Gastrocnemius medialis (tissue), 4 donors: ENCODE measurements around the gene OVOL3. TPM values are rescaled to one million over a fixed set of nuclear protein-coding genes. Genes with fewer than 3 reads are reported as not detected.
A peak's percentile ranks its signal among the peaks of the same experiment; 100 is the strongest.

ENCODE experiments used
- ATAC-seq, 2 donors: fragments of 150-250 bp; one replicate each; pipeline ENCODE4 v1.9.1; 2016
- DNase-seq, 2 donors: peaks; one replicate each; pipeline ENCODE4 v3.0.0-alpha.2; 2019
- H3K27ac ChIP-seq, 4 donors: fragments of 200-600 bp; sonication (generic); 1 replicate in 1 of 4; 2 replicates in 3 of 4; pipeline ENCODE4 v1.5.1; 2016 to 2018; ENCODE audit warnings: mild to moderate bottlenecking in 2 of 4, moderate library complexity in 1 of 4
- H3K27me3 ChIP-seq, 3 donors: fragments of 200-600 bp; sonication (generic) in 2 of 3; 1 replicate in 1 of 3; 2 replicates in 2 of 3; pipeline versions ENCODE4 v1.5.1 to v1.6.0; 2016 to 2019; ENCODE audit warnings: mild to moderate bottlenecking in 1 of 3, moderate library complexity in 1 of 3
- H3K36me3 ChIP-seq, 2 donors: fragments of 200-600 bp; sonication (generic) in 1 of 2; one replicate each; pipeline ENCODE4 v1.5.1; 2017 to 2018
- H3K4me1 ChIP-seq, 2 donors: fragments of 200-600 bp; sonication (generic) in 1 of 2; one replicate each; pipeline ENCODE4 v1.5.1; 2016 to 2017; ENCODE audit warnings: mild to moderate bottlenecking in 2 of 2
- H3K4me3 ChIP-seq, 4 donors: fragments of 200-600 bp; sonication (generic) in 3 of 4; 1 replicate in 1 of 4; 2 replicates in 3 of 4; pipeline ENCODE4 v1.5.1; 2016 to 2019; ENCODE audit warnings: mild to moderate bottlenecking in 2 of 4
- H3K9me3 ChIP-seq, 3 donors: fragments of 200-600 bp; sonication (generic) in 2 of 3; 1 replicate in 1 of 3; 2 replicates in 2 of 3; pipeline ENCODE4 v1.5.1; 2016 to 2019
- POLR2A ChIP-seq, 2 donors: fragments of 450-650 bp; IDR thresholded peaks; one replicate each; pipeline ENCODE4 v1.6.1; 2017; ENCODE audit warnings: antibody characterized with exemption in 2 of 2, mild to moderate bottlenecking in 2 of 2, moderate library complexity in 2 of 2
- in situ Hi-C, 4 donors: fragments of 200-750 bp; cut with MboI; loops; one replicate each; pipeline versions ENCODE4 v1.15.0 to v1.8.0; 2017; ENCODE audit warnings: low sequenced_read_pairs in 4 of 4
- intact Hi-C: fragments of 100-400 bp; cut with DNase I; formaldehyde crosslinking; loops from one replicate; pipeline ENCODE4 v1.15.1; 2023; ENCODE audit warnings: low total_unique reads
- total RNA-seq, 4 donors: library from RNA; depleted of rRNA; stranded (reverse); fragments of >200 nt; gene quantifications; one replicate each; pipeline versions ENCODE4 v1.1.0 to v1.2.3, GENCODE V29; 2016
- TF ChIP-seq, protein P1 (sequence below), 5 experiments: fragments of 450-650 bp in 3 of 5; fragments of 200-600 bp in 2 of 5; sonication (generic) in 2 of 5; IDR thresholded peaks in 4 of 5; conservative IDR thresholded peaks in 1 of 5; 1 replicate in 4 of 5; 2 replicates in 1 of 5; pipeline ENCODE4 v1.5.1; 2016 to 2019; ENCODE audit warnings: antibody characterized with exemption in 5 of 5, mild to moderate bottlenecking in 3 of 5, moderate library complexity in 3 of 5

The OVOL3 gene
- total RNA-seq, 4 donors from 2014 or later = not detected

DNA sequence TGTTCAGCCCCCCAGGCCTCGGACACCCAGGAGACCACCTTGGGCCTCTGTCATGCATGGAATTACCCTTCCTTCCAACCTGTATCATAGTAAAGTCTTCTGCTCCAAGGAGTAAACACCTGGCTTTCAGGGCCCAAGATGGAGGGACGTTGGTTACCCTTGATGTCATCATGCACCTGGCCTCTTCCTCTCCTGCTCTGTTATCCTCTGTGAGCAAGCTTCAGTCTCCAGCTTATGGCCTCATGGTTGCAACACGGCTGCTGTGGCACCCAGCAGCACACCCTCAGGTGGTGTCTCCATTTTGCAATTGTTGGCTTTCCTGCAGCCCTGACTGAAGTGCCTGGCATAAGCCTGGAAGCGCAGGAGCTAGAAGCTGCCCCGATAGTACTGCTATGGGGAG lies 4.0 kb upstream of the OVOL3 start:
- Histone ChIP-seq H3K4me1 (peaks cover 2 to 19% of the 10 kb centered on the region in 2 donors), H3K4me3 (no peak overlapping the region), H3K27me3 (no peaks in the 10 kb centered on the region), H3K27ac (no peak overlapping the region), H3K9me3 (no peaks in the 10 kb centered on the region), H3K36me3 (peaks cover 0 to 16% of the 10 kb centered on the region in 2 donors)
- no peak for TF ChIP-seq POLR2A (IDR thresholded peaks at IDR 0.05)
- TF ChIP-seq, protein P1, sequence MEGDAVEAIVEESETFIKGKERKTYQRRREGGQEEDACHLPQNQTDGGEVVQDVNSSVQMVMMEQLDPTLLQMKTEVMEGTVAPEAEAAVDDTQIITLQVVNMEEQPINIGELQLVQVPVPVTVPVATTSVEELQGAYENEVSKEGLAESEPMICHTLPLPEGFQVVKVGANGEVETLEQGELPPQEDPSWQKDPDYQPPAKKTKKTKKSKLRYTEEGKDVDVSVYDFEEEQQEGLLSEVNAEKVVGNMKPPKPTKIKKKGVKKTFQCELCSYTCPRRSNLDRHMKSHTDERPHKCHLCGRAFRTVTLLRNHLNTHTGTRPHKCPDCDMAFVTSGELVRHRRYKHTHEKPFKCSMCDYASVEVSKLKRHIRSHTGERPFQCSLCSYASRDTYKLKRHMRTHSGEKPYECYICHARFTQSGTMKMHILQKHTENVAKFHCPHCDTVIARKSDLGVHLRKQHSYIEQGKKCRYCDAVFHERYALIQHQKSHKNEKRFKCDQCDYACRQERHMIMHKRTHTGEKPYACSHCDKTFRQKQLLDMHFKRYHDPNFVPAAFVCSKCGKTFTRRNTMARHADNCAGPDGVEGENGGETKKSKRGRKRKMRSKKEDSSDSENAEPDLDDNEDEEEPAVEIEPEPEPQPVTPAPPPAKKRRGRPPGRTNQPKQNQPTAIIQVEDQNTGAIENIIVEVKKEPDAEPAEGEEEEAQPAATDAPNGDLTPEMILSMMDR (IDR thresholded peaks at IDR 0.05 in 4 of 5, conservative IDR thresholded peaks at IDR 0.05 in 1 of 5) = no peak
- in situ Hi-C loops (no loop called here), intact Hi-C loops (no loop called here)
- DNase-seq (no peak), ATAC-seq (no peak)

DNA sequence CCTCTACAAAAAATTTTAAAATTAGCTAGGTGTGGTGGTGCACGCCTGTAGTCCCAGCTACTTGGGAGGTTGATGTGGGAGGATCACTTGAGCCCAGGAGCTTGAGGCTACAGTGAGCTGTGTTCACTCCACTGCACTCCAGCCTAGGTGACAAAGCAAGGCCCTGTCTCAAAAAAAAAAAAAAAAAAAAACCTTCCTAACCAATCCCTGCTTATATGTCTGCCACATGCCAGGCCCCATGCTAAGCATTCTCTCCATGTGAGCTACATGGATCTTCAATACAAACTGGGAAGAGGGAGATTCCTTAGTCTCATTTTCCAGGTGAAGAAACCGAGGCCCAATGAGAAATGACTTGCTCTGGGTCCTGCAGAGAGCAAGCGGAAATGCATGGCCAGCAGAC lies 2.3 kb upstream of the OVOL3 start:
- peaks cover 3 to 17% of the 10 kb centered on the region in 2 donors for H3K4me1 ChIP-seq
- H3K27me3 ChIP-seq = no peaks in the 10 kb centered on the region
- H3K9me3 ChIP-seq = no peaks in the 10 kb centered on the region
- in situ Hi-C loops = no loop called here
- peaks cover 0 to 30% of the 10 kb centered on the region in 2 donors for H3K36me3 ChIP-seq
- intact Hi-C loops = no loop called here
- no peak overlapping the region for H3K27ac ChIP-seq
- no peak for DNase-seq
- no peak overlapping the region for H3K4me3 ChIP-seq
- ATAC-seq = no peak
- TF ChIP-seq POLR2A (IDR thresholded peaks at IDR 0.05) = no peak
- TF ChIP-seq, protein P1 (IDR thresholded peaks at IDR 0.05 in 4 of 5, conservative IDR thresholded peaks at IDR 0.05 in 1 of 5) = no peak

DNA sequence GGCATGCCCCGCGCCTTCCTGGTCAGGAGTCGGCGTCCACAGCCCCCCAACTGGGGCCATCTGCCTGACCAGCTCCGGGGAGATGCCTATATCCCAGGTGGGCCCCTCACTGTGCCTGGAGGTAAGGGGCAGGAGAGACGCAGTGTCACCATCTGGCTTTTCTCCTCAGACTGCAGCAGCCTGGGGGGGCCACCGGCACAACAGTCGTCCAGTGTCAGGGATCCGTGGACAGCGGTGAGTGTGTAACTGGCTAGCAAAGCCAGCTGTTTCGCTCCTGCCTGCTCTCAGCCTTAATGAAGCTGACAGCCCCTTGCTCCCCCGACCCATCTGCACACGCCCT lies 227 bp downstream of the OVOL3 start:
- in situ Hi-C loops (no loop called here), intact Hi-C loops (loop anchor here (10.0 kb wide), 1 partner anchor 366 kb away; the partner anchor contains the start of genes IGFLR1, LIN37, PSENEN and U2AF1L4)
- peaks cover 0 to 30% of the 10 kb centered on the region in 2 donors for H3K36me3 ChIP-seq
- TF ChIP-seq POLR2A (IDR thresholded peaks at IDR 0.05) = no peak
- TF ChIP-seq, protein P1 (IDR thresholded peaks at IDR 0.05 in 4 of 5, conservative IDR thresholded peaks at IDR 0.05 in 1 of 5) = no peak
- no peaks in the 10 kb centered on the region for H3K27me3 ChIP-seq
- DNase-seq (no peak), ATAC-seq (no peak)
- H3K9me3 ChIP-seq = no peaks in the 10 kb centered on the region
- peaks cover 12 to 16% of the 10 kb centered on the region in 2 donors for H3K4me1 ChIP-seq
- H3K4me3 ChIP-seq = no peak overlapping the region
- H3K27ac ChIP-seq = no peak overlapping the region

DNA sequence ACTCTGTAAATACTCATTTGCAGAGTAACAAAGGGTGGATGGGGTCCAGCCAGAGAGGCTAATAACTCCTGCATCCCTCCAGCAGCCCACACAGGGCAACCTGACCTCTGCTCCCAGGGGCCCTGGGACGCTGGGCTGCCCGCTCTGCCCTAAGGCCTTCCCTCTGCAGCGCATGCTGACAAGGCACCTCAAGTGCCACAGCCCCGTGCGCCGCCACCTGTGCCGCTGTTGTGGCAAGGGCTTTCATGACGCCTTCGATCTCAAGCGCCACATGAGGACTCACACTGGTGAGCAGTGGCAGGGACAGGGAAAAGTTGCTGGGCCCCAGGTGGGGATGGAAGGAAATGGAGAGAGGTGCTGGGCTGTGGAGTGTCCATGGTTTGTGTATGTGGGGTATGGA lies 1.7 kb downstream of the OVOL3 start:
- ATAC-seq = no peak
- Histone ChIP-seq H3K36me3 (peaks cover 0 to 41% of the 10 kb centered on the region in 2 donors), H3K4me1 (peaks cover 17 to 18% of the 10 kb centered on the region in 2 donors), H3K4me3 (no peak overlapping the region), H3K27ac (no peak overlapping the region), H3K27me3 (no peaks in the 10 kb centered on the region), H3K9me3 (no peaks in the 10 kb centered on the region)
- intact Hi-C loops = loop anchor here (10.0 kb wide), 1 partner anchor 368 kb away; the partner anchor contains the start of genes IGFLR1, LIN37, PSENEN and U2AF1L4
- TF ChIP-seq, protein P1 (IDR thresholded peaks at IDR 0.05 in 4 of 5, conservative IDR thresholded peaks at IDR 0.05 in 1 of 5) = no peak
- no peak for TF ChIP-seq POLR2A (IDR thresholded peaks at IDR 0.05)
- in situ Hi-C loops = no loop called here
- DNase-seq = no peak

DNA sequence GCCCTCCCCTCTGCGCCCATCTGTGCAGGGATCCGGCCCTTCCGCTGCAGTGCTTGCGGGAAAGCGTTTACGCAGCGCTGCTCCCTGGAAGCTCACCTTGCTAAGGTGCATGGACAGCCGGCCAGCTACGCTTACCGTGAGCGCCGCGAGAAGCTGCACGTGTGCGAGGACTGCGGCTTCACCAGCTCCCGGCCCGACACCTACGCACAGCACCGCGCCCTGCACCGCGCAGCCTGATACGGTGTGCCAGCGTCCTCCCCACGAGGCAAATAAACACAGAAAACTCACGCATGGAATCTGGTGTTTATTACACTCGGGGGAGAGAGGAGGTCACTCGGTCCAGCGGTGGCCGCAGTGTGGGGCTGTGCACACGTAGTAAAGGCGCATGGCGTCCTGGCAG lies 2.5 kb downstream of the OVOL3 start:
- no peak for ATAC-seq
- Histone ChIP-seq H3K4me1 (peaks cover 17 to 18% of the 10 kb centered on the region in 2 donors), H3K36me3 (peaks cover 0 to 48% of the 10 kb centered on the region in 2 donors), H3K9me3 (no peaks in the 10 kb centered on the region), H3K4me3 (peak overlapping the region; percentile 69 to 94 (median 82)), H3K27me3 (no peaks in the 10 kb centered on the region), H3K27ac (peak overlapping the region in 1 of 4 donors; percentile 89)
- TF ChIP-seq, protein P1 (IDR thresholded peaks at IDR 0.05 in 4 of 5, conservative IDR thresholded peaks at IDR 0.05 in 1 of 5) = no peak
- no peak for TF ChIP-seq POLR2A (IDR thresholded peaks at IDR 0.05)
- intact Hi-C loops (loop anchor here (10.0 kb wide), 1 partner anchor 369 kb away; the partner anchor contains the start of genes IGFLR1, LIN37, PSENEN and U2AF1L4), in situ Hi-C loops (no loop called here)
- no peak for DNase-seq
